ENCODE measurements around the gene BEND6. TPM values are rescaled to one million over a fixed set of nuclear protein-coding genes. Genes with fewer than 3 reads are reported as not detected.

BEND6 gene
- total RNA-seq, 6 experiments from 2014 or later = 9.4 to 11.0 (median 10.0) TPM

DNA sequence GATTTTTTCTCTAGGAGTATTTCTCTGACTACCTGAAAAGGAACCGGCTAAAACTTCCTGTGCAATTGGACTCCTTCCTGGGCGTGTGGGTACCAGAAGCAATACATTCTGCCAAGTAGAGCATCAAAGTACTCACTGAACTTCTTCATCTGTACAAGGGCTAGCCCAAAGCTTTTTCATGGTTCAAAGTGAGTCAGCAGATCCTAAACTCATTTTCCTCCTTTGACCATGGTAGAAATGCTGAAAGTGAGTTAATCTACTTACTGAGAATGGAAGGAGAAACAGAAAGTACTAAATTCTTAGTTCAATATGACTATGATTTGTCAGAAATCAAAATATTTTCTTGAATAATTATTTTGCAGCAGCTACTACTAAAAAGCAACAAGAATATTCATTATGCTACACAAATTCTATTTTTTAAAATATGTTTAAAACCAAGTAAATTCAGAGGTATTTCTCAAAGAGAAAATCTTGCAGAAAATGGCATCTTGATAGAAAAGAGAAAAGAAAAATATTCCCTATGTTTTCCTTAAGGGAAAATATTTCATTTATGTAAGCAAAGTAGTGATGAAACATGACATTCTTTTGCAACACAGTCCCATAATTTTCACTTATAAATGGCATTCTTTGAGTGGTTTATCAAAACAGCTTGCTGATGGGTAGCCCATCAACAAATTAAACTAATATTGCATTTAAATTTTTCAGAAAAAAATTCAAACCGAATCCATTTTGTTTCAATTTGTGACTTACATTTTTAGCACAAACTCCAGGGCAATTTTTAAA, 3.7 kb upstream of the BEND6 start:
- TF ChIP-seq, protein P1, sequence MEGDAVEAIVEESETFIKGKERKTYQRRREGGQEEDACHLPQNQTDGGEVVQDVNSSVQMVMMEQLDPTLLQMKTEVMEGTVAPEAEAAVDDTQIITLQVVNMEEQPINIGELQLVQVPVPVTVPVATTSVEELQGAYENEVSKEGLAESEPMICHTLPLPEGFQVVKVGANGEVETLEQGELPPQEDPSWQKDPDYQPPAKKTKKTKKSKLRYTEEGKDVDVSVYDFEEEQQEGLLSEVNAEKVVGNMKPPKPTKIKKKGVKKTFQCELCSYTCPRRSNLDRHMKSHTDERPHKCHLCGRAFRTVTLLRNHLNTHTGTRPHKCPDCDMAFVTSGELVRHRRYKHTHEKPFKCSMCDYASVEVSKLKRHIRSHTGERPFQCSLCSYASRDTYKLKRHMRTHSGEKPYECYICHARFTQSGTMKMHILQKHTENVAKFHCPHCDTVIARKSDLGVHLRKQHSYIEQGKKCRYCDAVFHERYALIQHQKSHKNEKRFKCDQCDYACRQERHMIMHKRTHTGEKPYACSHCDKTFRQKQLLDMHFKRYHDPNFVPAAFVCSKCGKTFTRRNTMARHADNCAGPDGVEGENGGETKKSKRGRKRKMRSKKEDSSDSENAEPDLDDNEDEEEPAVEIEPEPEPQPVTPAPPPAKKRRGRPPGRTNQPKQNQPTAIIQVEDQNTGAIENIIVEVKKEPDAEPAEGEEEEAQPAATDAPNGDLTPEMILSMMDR (IDR thresholded peaks at IDR 0.05) = no peak
- Mint-ChIP-seq H3K4me3 (peak overlapping the region; percentile 64), H3K36me3 (ENCODE audit: low read depth) (peaks cover 43% of the 10 kb centered on the region), H3K27ac (peak overlapping the region; percentile 67), H3K4me1 (ENCODE audit: low read depth) (peaks cover 81% of the 10 kb centered on the region), H3K9me3 (no peaks in the 10 kb centered on the region), H3K27me3 (ENCODE audit: insufficient read depth) (no peaks in the 10 kb centered on the region; the same call in 1 of the 2 replicates)
- DNase-seq = no peak

DNA sequence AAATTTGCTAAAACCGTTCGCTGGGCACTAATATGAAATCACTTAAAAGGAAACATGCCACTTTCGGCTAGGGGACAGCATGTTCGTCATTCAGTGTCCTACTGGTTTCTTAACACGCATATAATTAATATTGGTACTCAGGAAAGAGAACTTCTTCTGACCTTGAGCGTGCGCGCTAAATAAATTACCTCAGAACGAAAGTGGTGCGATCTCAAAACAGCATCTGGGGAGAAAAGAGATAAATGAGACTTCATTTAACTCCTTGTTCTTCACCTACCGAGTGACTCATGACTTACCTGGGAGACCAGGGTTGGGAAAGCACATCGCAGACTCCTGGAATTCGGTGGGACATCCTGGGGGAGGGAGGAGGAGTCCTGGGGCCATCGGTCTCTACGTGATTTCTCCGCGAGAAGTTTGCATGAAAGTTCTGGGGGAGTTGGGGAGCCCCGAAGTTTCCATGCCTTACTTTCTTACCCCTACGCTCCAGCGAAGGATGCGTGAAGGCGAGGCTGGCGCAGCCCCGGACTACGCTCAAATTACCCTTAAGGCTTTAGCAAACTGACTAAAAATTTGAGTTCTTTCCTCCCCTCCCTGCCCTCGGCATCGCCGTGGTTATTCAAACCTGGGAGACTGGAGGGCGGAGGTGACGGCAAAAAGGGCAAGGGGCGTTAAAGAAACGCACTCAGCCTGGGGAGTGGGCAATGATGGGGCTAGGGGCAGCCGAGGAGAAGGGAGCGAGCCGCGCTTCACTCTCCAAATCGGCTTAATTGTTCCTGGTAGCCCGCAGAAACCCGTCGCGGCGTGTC, 1.1 kb upstream of the BEND6 start:
- peak overlapping the region; percentile 99 for H3K4me3 Mint-ChIP-seq
- H3K36me3 Mint-ChIP-seq (ENCODE audit: low read depth) = peaks cover 24% of the 10 kb centered on the region
- peak overlapping the region; percentile 97 for H3K27ac Mint-ChIP-seq
- H3K27me3 Mint-ChIP-seq (ENCODE audit: insufficient read depth) = no peaks in the 10 kb centered on the region; the same call in 1 of the 2 replicates
- H3K9me3 Mint-ChIP-seq = no peaks in the 10 kb centered on the region
- TF ChIP-seq, protein P1 (IDR thresholded peaks at IDR 0.05) = no peak
- peaks cover 80% of the 10 kb centered on the region for H3K4me1 Mint-ChIP-seq (ENCODE audit: low read depth)
- DNase-seq = no peak

DNA sequence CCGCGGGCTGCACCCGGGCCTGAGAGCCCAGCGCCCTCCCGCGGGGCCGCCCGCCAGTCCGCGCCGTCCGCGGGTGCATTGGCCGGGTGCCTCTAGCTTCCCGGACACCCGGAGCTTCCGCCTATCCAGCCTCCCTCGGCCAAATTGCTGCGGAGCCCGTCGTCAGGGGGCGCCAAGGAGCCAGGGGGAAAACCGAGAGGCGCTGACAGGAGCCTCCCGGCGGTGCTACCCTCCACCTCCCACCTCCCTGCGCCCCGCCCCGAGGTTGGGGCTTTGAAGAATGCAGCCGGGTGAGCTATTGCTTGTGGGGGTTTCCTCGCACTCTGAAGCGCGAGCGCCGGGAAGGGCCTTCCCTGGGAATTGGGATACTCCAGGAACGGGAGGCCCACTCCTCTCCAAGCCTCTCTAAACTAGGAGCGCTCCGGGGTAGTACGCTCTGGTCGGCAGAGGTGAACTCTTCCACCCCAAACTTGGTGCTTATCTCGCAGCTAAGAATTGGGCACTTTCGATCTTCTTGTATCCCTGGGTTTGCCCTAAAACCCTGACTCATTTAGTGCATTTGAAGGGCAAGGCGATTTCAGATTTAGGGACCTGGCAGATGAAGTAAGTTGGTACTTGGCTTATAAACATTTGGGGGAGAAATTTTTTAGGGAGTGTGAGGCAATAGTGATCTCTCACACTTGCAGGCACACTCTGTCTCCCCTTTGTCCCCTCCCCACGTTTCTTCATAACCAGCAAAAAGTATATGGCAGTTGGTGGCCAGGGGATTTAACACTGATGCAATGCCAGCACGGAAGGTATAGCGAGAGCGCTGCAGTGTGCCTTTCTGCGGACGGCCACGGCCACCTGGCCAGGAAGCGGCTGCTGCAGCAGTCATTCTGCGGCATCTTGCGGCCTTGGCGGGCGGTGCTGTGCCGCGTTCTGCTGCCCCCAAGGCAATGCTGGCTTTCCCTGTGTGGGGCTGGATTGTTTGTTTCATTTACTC, 556 bp downstream of the BEND6 start:
- H3K4me1 Mint-ChIP-seq (ENCODE audit: low read depth) = peaks cover 80% of the 10 kb centered on the region
- TF ChIP-seq, protein P1 (IDR thresholded peaks at IDR 0.05) = peak; percentile 89
- H3K9me3 Mint-ChIP-seq = no peaks in the 10 kb centered on the region
- peak overlapping the region; percentile 91 for H3K4me3 Mint-ChIP-seq
- no peaks in the 10 kb centered on the region; the same call in 1 of the 2 replicates for H3K27me3 Mint-ChIP-seq (ENCODE audit: insufficient read depth)
- peak; percentile 94 for DNase-seq
- peaks cover 17% of the 10 kb centered on the region for H3K36me3 Mint-ChIP-seq (ENCODE audit: low read depth)
- peak overlapping the region; percentile 90 for H3K27ac Mint-ChIP-seq

DNA sequence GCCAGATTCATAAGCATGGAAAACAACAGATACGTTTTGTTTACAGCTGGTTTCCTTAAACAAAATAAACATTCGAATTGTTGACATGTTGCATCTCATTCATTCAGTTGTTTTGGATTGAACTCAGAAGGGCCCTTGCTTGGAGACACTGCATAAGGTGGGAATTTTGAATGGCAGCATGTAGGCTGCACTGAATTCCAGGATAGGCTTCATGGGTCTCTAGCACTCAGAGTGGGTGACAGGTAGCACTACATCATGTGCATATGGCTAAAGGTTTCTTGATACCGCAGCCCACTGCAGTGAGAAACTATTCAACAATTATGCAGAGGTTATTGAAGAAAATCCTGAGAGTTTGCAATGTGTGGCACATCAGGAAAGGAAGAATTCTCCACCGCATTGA, 1.6 kb downstream of the BEND6 start:
- DNase-seq = no peak
- peaks cover 17% of the 10 kb centered on the region for H3K36me3 Mint-ChIP-seq (ENCODE audit: low read depth)
- peaks cover 78% of the 10 kb centered on the region for H3K4me1 Mint-ChIP-seq (ENCODE audit: low read depth)
- no peaks in the 10 kb centered on the region; the same call in 1 of the 2 replicates for H3K27me3 Mint-ChIP-seq (ENCODE audit: insufficient read depth)
- TF ChIP-seq, protein P1 (IDR thresholded peaks at IDR 0.05) = no peak
- no peaks in the 10 kb centered on the region for H3K9me3 Mint-ChIP-seq
- H3K4me3 Mint-ChIP-seq = peak overlapping the region; percentile 91
- no peak overlapping the region for H3K27ac Mint-ChIP-seq

DNA sequence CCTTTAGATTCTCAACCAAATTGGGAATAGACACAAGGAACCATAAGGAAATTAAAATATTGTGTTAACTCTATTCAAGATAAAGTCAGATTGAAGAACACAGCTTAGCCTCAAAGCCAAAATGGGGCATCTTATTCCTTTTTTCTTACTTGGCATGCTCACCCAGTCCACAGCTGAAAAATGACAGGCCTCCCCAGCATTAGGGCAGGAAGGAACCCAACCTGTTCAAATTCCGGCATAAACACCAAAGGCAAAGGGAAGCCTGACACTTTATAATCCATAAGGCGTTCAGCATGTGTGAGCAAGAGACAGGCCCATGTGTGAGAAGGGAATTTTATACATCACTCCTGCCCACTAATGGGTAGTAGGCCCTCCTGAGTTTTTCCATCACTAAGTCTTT, 2.9 kb downstream of the BEND6 start:
- Mint-ChIP-seq H3K27me3 (ENCODE audit: insufficient read depth) (no peaks in the 10 kb centered on the region; the same call in 1 of the 2 replicates), H3K4me1 (ENCODE audit: low read depth) (peaks cover 78% of the 10 kb centered on the region), H3K4me3 (peak overlapping the region; percentile 67; the same call in 1 of the 2 replicates), H3K36me3 (ENCODE audit: low read depth) (peaks cover 5% of the 10 kb centered on the region; the same call in 1 of the 2 replicates), H3K27ac (peak overlapping the region; percentile 88), H3K9me3 (no peaks in the 10 kb centered on the region)
- no peak for DNase-seq
- TF ChIP-seq, protein P1 (IDR thresholded peaks at IDR 0.05) = no peak

Measured in HFFc6 (cell line).